GM13976 (cell line): Measurements from ENCODE around the gene PXYLP1.

Experiments used
- DNase-seq: peaks from one replicate; pipeline ENCODE4 v3.0.0; 2012; ENCODE audit warnings: low spot score
- CTCF ChIP-seq: IDR thresholded peaks from 2 replicates; pipeline ENCODE4 v1.5.1; 2012; ENCODE audit warnings: borderline replicate concordance, mild to moderate bottlenecking; ENCODE audit not compliant: insufficient read depth; ENCODE audit errors: extremely low read depth, missing control alignments, control extremely low read depth
- in situ Hi-C: fragments of 300-500 bp; cut with MboI; formaldehyde crosslinking; loops from one replicate; pipeline ENCODE4 v1.12.0; 2022; ENCODE audit warnings: low sequenced_read_pairs, mixed read lengths, inconsistent platforms; ENCODE audit not compliant: unreplicated experiment

Gene PXYLP1

GRCh38 chr3:141306922-141307321 is 75.3 kb downstream of the PXYLP1 start:
- TF ChIP-seq CTCF: no peak
- DNase-seq: no peak
- in situ Hi-C loops: loop anchor here (5.0 to 10.0 kb wide), 2 partner anchors 145 to 248 kb away; no protein-coding TSS in a partner anchor

GRCh38 chr3:141307351-141308059 is 75.9 kb downstream of the PXYLP1 start:
- TF ChIP-seq CTCF: no peak
- in situ Hi-C loops: loop anchor here (5.0 to 10.0 kb wide), 2 partner anchors 145 to 247 kb away; no protein-coding TSS in a partner anchor
- DNase-seq: no peak

GRCh38 chr3:141308588-141309218 is 77.1 kb downstream of the PXYLP1 start:
- no peak for TF ChIP-seq CTCF
- in situ Hi-C loops: loop anchor here (5.0 to 10.0 kb wide), 2 partner anchors 144 to 246 kb away; no protein-coding TSS in a partner anchor
- DNase-seq: no peak

- in situ Hi-C loops: no loop called here
- DNase-seq: no peak
- TF ChIP-seq CTCF: no peak
These were observed 79.5 kb downstream of the PXYLP1 start for GRCh38 chr3:141311170-141311495.

- in situ Hi-C loops: no loop called here
- TF ChIP-seq CTCF: peak; percentile 67
- peak; percentile 97 for DNase-seq
These were observed 80.1 kb downstream of the PXYLP1 start for GRCh38 chr3:141311496-141312353.

- DNase-seq: no peak
- no peak for TF ChIP-seq CTCF
- in situ Hi-C loops: no loop called here
These were observed 80.9 kb downstream of the PXYLP1 start for GRCh38 chr3:141312354-141313092.
